ENCODE data around the gene PPP5C. TPM values are rescaled to one million over a fixed set of nuclear protein-coding genes. Genes with fewer than 3 reads are reported as not detected.
"Not testable (repeated sequence)": the region's sequence is repeated elsewhere in the genome, so short reads cannot be mapped to it uniquely, and the experiment has no call there.

PPP5C gene
- polyA plus RNA-seq, 4 donors: 24.0 to 52.2 (median 39.4) TPM

GRCh38 chr19:46303691-46304397 lies 43.0 kb upstream of the PPP5C start:
- peaks cover 0 to 55% (median 0%) of the 10 kb centered on the region in 3 donors for H3K36me3 ChIP-seq (ENCODE audit: control insufficient read depth in 3 of 3, insufficient read depth in 2 of 3, low read depth in 1 of 3, low read length in 3 of 3)
- no peaks in the 10 kb centered on the region for H3K9me3 ChIP-seq (ENCODE audit: control insufficient read depth in 2 of 2, insufficient read depth in 1 of 2, low read depth in 1 of 2, low read length in 1 of 2)
- H3K4me1 ChIP-seq (ENCODE audit: control insufficient read depth in 3 of 3, insufficient read depth in 2 of 3, low read depth in 1 of 3, low read length in 2 of 3): peaks cover 2 to 53% (median 2%) of the 10 kb centered on the region in 3 donors
- no peaks in the 10 kb centered on the region for H3K27me3 ChIP-seq (ENCODE audit: control insufficient read depth in 3 of 3, insufficient read depth in 3 of 3, low read length in 3 of 3)
- FAIRE-seq (no peak), DNase-seq (peak; percentile 97 to 98)
- H3K4me3 ChIP-seq (ENCODE audit: low read depth in 1 of 3, low read length in 3 of 3): peak overlapping the region in 1 of 3 donors; percentile 43
- H3K27ac ChIP-seq (ENCODE audit: low read depth in 1 of 3, low read length in 2 of 3): peak overlapping the region; percentile 27 to 93 (median 73)
- 8 to 45% (median 44%) methylated on average over 44 to 56 of the region's 56 CpGs for WGBS, 3 donors

- Histone ChIP-seq H3K9me3 (ENCODE audit: control insufficient read depth in 2 of 2, insufficient read depth in 1 of 2, low read depth in 1 of 2, low read length in 1 of 2) (no peaks in the 10 kb centered on the region), H3K27ac (ENCODE audit: low read depth in 1 of 3, low read length in 2 of 3) (no peak overlapping the region), H3K27me3 (ENCODE audit: control insufficient read depth in 3 of 3, insufficient read depth in 3 of 3, low read length in 3 of 3) (no peaks in the 10 kb centered on the region), H3K4me1 (ENCODE audit: control insufficient read depth in 3 of 3, insufficient read depth in 2 of 3, low read depth in 1 of 3, low read length in 2 of 3) (peaks cover 0 to 31% (median 2%) of the 10 kb centered on the region in 3 donors), H3K4me3 (ENCODE audit: low read depth in 1 of 3, low read length in 3 of 3) (no peak overlapping the region), H3K36me3 (ENCODE audit: control insufficient read depth in 3 of 3, insufficient read depth in 2 of 3, low read depth in 1 of 3, low read length in 3 of 3) (peaks cover 0 to 82% (median 0%) of the 10 kb centered on the region in 3 donors)
- no peak for DNase-seq
- FAIRE-seq: no peak
- WGBS, 3 donors: 81 to 94% (median 89%) methylated on average over 3 of the region's 3 CpGs
Measured at GRCh38 chr19:46306501-46306900, 40.4 kb upstream of the PPP5C start.

DNA sequence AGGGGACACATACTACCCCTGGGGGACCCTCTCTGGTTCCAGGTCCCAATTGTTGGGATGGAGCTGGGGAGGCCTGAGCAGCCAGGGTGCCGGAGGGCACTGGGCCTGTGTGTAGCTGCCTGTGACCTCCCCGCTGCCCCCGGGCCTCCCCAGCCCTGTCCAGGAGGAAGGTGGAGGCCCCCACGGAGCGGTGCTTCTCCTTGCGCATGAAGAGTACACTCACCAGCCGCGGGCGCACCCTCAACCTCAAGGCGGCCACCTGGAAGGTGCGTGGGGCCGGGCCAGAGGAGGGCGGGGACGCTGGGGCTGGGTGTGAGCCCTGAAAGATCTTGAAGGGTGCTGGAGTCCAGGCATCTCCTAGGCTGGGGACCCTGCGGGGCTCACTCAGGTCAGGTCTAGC lies 38.4 kb upstream of the PPP5C start:
- Histone ChIP-seq H3K4me3 (ENCODE audit: low read depth in 1 of 3, low read length in 3 of 3) (no peak overlapping the region), H3K27me3 (ENCODE audit: control insufficient read depth in 3 of 3, insufficient read depth in 3 of 3, low read length in 3 of 3) (no peaks in the 10 kb centered on the region), H3K27ac (ENCODE audit: low read depth in 1 of 3, low read length in 2 of 3) (no peak overlapping the region), H3K9me3 (ENCODE audit: control insufficient read depth in 2 of 2, insufficient read depth in 1 of 2, low read depth in 1 of 2, low read length in 1 of 2) (no peaks in the 10 kb centered on the region), H3K4me1 (ENCODE audit: control insufficient read depth in 3 of 3, insufficient read depth in 2 of 3, low read depth in 1 of 3, low read length in 2 of 3) (peaks cover 0 to 13% (median 0%) of the 10 kb centered on the region in 3 donors), H3K36me3 (ENCODE audit: control insufficient read depth in 3 of 3, insufficient read depth in 2 of 3, low read depth in 1 of 3, low read length in 3 of 3) (peaks cover 0 to 94% (median 0%) of the 10 kb centered on the region in 3 donors)
- 85 to 93% (median 91%) methylated on average over 15 of the region's 15 CpGs for WGBS, 3 donors
- no peak for FAIRE-seq
- DNase-seq: no peak

GRCh38 chr19:46309056-46309455 lies 37.8 kb upstream of the PPP5C start:
- peaks cover 0 to 9% (median 0%) of the 10 kb centered on the region in 3 donors for H3K4me1 ChIP-seq (ENCODE audit: control insufficient read depth in 3 of 3, insufficient read depth in 2 of 3, low read depth in 1 of 3, low read length in 2 of 3)
- DNase-seq (no peak), FAIRE-seq (no peak)
- H3K27me3 ChIP-seq (ENCODE audit: control insufficient read depth in 3 of 3, insufficient read depth in 3 of 3, low read length in 3 of 3): no peaks in the 10 kb centered on the region
- WGBS, 3 donors: 83 to 87% (median 83%) methylated on average over 9 to 10 of the region's 10 CpGs
- H3K27ac ChIP-seq (ENCODE audit: low read depth in 1 of 3, low read length in 2 of 3): no peak overlapping the region
- H3K9me3 ChIP-seq (ENCODE audit: control insufficient read depth in 2 of 2, insufficient read depth in 1 of 2, low read depth in 1 of 2, low read length in 1 of 2): no peaks in the 10 kb centered on the region
- no peak overlapping the region for H3K4me3 ChIP-seq (ENCODE audit: low read depth in 1 of 3, low read length in 3 of 3)
- peaks cover 0 to 92% (median 0%) of the 10 kb centered on the region in 3 donors for H3K36me3 ChIP-seq (ENCODE audit: control insufficient read depth in 3 of 3, insufficient read depth in 2 of 3, low read depth in 1 of 3, low read length in 3 of 3)

DNA sequence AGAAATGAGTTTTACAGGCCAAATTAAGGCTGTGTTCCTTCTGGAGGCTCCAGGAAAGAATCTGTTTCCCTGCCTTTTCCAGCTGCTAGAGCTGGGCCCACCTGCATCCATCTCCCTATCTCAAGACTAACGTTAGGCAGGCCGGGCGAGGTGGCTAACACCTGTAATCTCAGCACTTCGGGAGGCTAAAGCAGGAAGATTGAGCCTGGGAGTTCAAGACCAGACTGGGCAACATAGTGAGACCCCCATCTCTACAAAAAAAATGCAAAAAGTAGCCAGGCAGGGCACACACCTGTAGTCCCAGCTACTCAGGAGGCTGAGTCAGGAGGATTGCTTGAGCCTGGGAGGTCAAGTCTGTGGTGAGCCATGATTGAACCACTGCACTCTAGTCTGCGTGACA lies 35.4 kb upstream of the PPP5C start:
- Histone ChIP-seq H3K27me3 (ENCODE audit: control insufficient read depth in 3 of 3, insufficient read depth in 3 of 3, low read length in 3 of 3) (no peaks in the 10 kb centered on the region), H3K36me3 (ENCODE audit: control insufficient read depth in 3 of 3, insufficient read depth in 2 of 3, low read depth in 1 of 3, low read length in 3 of 3) (peaks cover 0 to 88% (median 0%) of the 10 kb centered on the region in 3 donors), H3K4me3 (ENCODE audit: low read depth in 1 of 3, low read length in 3 of 3) (no peak overlapping the region), H3K4me1 (ENCODE audit: control insufficient read depth in 3 of 3, insufficient read depth in 2 of 3, low read depth in 1 of 3, low read length in 2 of 3) (no peaks in the 10 kb centered on the region), H3K27ac (ENCODE audit: low read depth in 1 of 3, low read length in 2 of 3) (no peak overlapping the region), H3K9me3 (ENCODE audit: control insufficient read depth in 2 of 2, insufficient read depth in 1 of 2, low read depth in 1 of 2, low read length in 1 of 2) (no peaks in the 10 kb centered on the region)
- no peak for FAIRE-seq
- 84 to 86% (median 85%) methylated on average over 5 of the region's 5 CpGs for WGBS, 3 donors
- no peak for DNase-seq

DNA sequence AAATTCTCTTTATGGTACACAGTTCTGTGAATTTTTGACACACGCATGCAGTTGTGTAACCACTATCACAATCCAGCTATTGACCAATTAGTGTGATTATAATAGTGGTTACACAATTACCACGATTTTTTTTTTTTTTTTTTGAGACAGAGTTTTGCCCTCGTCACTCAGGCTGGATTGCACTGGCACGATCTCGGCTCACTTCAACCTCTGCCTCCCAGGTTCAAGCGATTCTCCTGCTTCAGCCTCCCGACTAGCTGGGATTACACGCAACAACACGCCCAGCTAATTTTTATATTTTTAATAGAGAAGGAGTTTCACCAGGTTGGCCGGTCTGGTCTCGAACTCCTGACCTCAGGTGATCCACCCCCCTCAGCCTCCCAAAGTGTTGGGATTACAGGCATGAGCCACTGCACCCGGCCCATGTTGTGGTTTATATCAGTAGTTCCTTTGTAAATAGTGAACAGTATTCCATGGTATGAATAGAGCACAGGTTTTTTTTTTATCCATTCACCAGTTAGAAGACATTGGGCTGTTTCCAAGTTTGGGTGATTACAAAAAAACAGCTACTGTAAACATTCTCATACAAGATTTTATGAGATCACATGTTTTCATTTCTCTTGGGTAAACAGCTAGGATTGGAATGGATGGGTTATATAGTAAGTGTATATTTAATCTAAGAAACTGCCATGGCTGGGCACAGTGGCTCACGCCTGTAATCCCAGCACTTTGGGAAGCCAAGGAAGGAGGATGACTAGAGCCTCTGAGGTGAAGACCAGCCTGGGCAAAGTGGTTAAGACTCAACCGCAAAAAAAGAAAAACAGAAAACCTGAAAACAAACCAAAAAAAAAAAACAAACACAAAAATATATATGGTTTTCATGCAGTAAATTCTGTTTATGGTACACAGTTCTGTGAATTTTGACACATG lies 33.1 kb upstream of the PPP5C start:
- H3K36me3 ChIP-seq (ENCODE audit: control insufficient read depth in 3 of 3, insufficient read depth in 2 of 3, low read depth in 1 of 3, low read length in 3 of 3): peaks cover 0 to 89% (median 0%) of the 10 kb centered on the region in 3 donors
- DNase-seq; H3K4me3 ChIP-seq (ENCODE audit: low read depth in 1 of 3, low read length in 3 of 3); H3K4me1 ChIP-seq (ENCODE audit: control insufficient read depth in 3 of 3, insufficient read depth in 2 of 3, low read depth in 1 of 3, low read length in 2 of 3); H3K9me3 ChIP-seq (ENCODE audit: control insufficient read depth in 2 of 2, insufficient read depth in 1 of 2, low read depth in 1 of 2, low read length in 1 of 2); H3K27me3 ChIP-seq (ENCODE audit: control insufficient read depth in 3 of 3, insufficient read depth in 3 of 3, low read length in 3 of 3); H3K27ac ChIP-seq (ENCODE audit: low read depth in 1 of 3, low read length in 2 of 3); FAIRE-seq: not testable (repeated sequence)
- WGBS, 3 donors: 74 to 77% (median 74%) methylated on average over 13 to 14 of the region's 14 CpGs

DNA sequence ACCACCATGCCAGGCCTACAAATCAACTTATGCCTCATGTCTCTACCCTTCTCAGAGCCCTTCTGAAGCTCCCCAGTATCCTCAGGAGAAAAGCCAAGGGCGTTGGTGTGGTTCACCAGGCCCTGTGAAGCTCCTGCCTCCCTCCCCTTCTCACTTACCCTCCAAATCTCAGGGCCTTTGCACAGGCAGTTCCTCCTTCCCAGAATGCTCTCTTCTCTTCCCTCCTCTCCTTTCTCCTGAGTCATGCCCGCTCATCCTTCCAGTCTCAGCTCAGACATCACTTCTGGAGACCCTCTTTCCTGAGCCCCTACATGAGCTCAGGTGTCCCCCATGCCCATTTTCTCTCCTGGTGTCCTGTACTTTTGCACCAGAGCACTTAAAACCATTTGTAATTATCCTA lies 29.5 kb upstream of the PPP5C start:
- Histone ChIP-seq H3K27me3 (ENCODE audit: control insufficient read depth in 3 of 3, insufficient read depth in 3 of 3, low read length in 3 of 3) (no peaks in the 10 kb centered on the region), H3K36me3 (ENCODE audit: control insufficient read depth in 3 of 3, insufficient read depth in 2 of 3, low read depth in 1 of 3, low read length in 3 of 3) (peaks cover 0 to 87% (median 0%) of the 10 kb centered on the region in 3 donors), H3K4me3 (ENCODE audit: low read depth in 1 of 3, low read length in 3 of 3) (no peak overlapping the region), H3K27ac (ENCODE audit: low read depth in 1 of 3, low read length in 2 of 3) (no peak overlapping the region), H3K4me1 (ENCODE audit: control insufficient read depth in 3 of 3, insufficient read depth in 2 of 3, low read depth in 1 of 3, low read length in 2 of 3) (no peaks in the 10 kb centered on the region), H3K9me3 (ENCODE audit: control insufficient read depth in 2 of 2, insufficient read depth in 1 of 2, low read depth in 1 of 2, low read length in 1 of 2) (no peaks in the 10 kb centered on the region)
- WGBS, 3 donors: 51 to 76% (median 55%) methylated on average over 2 of the region's 2 CpGs
- FAIRE-seq: no peak
- DNase-seq: no peak

GRCh38 chr19:46319613-46320012 lies 27.3 kb upstream of the PPP5C start:
- WGBS, 3 donors: 81 to 94% (median 90%) methylated on average over 6 of the region's 6 CpGs
- DNase-seq: no peak
- Histone ChIP-seq H3K4me3 (ENCODE audit: low read depth in 1 of 3, low read length in 3 of 3) (no peak overlapping the region), H3K4me1 (ENCODE audit: control insufficient read depth in 3 of 3, insufficient read depth in 2 of 3, low read depth in 1 of 3, low read length in 2 of 3) (no peaks in the 10 kb centered on the region), H3K36me3 (ENCODE audit: control insufficient read depth in 3 of 3, insufficient read depth in 2 of 3, low read depth in 1 of 3, low read length in 3 of 3) (peaks cover 0 to 93% (median 0%) of the 10 kb centered on the region in 3 donors), H3K27ac (ENCODE audit: low read depth in 1 of 3, low read length in 2 of 3) (no peak overlapping the region), H3K27me3 (ENCODE audit: control insufficient read depth in 3 of 3, insufficient read depth in 3 of 3, low read length in 3 of 3) (no peaks in the 10 kb centered on the region), H3K9me3 (ENCODE audit: control insufficient read depth in 2 of 2, insufficient read depth in 1 of 2, low read depth in 1 of 2, low read length in 1 of 2) (peaks cover 0 to 13% of the 10 kb centered on the region in 2 donors)
- no peak for FAIRE-seq
